ENCODE measurements around the gene MYBPHL.

MYBPHL gene

DNA sequence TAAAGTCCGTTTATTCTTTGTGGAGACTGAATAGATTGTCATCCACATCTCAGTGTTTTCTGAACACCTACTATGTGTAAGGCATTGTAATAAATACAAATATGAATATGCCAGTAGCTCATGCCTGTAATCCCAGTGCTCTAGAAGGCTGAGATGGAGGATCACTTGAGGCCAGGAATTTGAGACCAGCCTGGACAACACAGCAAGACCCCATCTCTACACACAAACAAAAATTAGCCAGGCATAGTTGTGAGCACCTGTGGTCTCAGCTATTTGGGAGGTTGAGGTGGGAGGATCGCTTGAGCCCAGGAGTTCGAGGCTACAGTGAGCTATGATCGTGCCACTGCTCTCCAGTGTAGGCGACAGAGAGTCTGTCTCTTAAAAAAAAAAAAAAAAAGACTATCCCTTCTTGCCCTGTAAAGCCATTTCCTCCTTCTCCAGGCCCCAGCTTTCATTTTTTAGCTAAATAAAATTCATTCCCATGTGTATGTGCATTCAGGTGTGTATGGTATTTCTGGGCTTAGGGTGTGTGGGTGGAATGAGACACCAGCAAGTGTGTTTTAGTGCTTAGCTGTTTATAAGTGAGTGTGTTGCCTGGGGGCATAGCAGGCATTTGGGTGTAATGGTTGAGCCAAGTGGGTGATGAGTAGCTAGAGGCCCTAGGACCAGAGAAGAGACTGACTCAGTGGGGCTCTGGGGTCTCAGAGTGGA, 49.7 kb downstream of the MYBPHL start:
- H3K27ac ChIP-seq = no peak overlapping the region
- TF ChIP-seq, protein P1, sequence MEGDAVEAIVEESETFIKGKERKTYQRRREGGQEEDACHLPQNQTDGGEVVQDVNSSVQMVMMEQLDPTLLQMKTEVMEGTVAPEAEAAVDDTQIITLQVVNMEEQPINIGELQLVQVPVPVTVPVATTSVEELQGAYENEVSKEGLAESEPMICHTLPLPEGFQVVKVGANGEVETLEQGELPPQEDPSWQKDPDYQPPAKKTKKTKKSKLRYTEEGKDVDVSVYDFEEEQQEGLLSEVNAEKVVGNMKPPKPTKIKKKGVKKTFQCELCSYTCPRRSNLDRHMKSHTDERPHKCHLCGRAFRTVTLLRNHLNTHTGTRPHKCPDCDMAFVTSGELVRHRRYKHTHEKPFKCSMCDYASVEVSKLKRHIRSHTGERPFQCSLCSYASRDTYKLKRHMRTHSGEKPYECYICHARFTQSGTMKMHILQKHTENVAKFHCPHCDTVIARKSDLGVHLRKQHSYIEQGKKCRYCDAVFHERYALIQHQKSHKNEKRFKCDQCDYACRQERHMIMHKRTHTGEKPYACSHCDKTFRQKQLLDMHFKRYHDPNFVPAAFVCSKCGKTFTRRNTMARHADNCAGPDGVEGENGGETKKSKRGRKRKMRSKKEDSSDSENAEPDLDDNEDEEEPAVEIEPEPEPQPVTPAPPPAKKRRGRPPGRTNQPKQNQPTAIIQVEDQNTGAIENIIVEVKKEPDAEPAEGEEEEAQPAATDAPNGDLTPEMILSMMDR (IDR thresholded peaks at IDR 0.05) = no peak
- TF ChIP-seq ZFX (IDR thresholded peaks at IDR 0.05; ENCODE audit: borderline replicate concordance) = no peak

DNA sequence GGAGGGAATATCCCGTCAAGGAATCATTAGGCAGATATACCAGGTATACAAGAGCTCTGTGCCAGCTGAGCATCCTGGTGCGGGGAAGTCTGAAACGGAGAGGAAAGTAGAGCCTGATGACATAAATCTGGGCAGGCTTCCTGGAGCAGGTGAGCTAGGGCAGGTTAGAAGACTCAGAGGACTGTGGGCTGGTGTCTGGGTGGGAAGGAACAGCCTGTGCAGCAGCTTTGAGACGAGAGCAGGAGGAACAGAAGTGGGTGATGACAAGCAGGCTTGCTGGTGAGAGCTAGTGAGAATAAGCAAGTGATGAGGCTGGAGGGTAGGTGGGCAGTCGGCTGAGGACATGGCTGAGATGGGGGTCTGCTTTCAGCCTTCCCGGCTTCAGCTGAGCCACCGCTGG, 50.7 kb downstream of the MYBPHL start:
- TF ChIP-seq ZFX (IDR thresholded peaks at IDR 0.05; ENCODE audit: borderline replicate concordance) = no peak
- TF ChIP-seq, protein P1 (IDR thresholded peaks at IDR 0.05) = no peak
- H3K27ac ChIP-seq = no peak overlapping the region

DNA sequence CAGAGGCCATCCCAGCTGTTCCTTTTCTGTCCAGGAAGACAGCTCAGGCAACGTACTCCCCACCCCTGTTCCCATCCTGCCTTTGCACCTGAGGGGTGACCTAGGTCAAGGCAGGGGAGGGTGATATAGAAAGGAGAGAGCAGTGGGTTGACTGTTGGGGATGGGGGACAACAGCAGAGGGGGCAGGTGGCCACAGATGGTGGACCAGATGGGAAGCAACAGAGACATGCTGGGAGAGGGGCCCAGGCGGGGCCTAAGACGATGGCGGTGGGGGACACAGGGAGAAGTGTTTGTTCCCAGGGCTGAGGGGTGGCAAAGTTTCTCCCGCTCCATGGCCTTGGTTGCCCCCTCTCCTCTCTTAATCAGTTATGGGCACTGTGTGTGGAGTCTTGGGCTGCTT, 51.1 kb downstream of the MYBPHL start:
- TF ChIP-seq ZFX (IDR thresholded peaks at IDR 0.05; ENCODE audit: borderline replicate concordance) = no peak
- TF ChIP-seq, protein P1 (IDR thresholded peaks at IDR 0.05) = no peak
- no peak overlapping the region for H3K27ac ChIP-seq

DNA sequence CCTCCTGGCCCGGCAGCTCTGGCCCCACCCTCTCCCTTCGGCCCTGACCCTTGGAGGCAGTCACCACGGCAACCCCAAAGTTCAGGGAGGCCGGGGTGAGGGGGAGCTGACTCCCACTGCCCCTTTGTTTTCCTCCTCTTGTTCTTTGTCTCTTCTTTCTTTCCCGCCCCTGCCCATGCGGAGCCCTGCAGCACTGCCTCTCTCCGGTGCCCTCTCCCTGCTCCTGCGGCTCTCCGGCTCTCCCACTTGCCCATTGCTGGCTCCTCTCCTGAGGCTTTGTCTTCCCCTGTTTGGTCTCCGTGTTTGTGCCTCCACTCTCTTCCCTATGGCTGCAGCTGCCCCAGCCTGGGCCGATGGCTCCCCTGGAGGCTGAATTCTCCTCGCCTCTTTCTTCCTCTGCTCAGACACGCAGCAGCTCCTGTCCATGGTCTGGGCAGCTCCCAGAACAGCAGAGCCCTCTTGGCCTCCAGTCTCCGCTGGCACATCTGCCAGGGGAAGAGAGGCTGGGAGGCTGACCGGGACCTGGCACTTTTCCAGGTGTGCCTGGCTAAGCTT, 51.6 kb downstream of the MYBPHL start:
- TF ChIP-seq, protein P1 (IDR thresholded peaks at IDR 0.05) = no peak
- TF ChIP-seq ZFX (IDR thresholded peaks at IDR 0.05; ENCODE audit: borderline replicate concordance) = no peak
- H3K27ac ChIP-seq = no peak overlapping the region

DNA sequence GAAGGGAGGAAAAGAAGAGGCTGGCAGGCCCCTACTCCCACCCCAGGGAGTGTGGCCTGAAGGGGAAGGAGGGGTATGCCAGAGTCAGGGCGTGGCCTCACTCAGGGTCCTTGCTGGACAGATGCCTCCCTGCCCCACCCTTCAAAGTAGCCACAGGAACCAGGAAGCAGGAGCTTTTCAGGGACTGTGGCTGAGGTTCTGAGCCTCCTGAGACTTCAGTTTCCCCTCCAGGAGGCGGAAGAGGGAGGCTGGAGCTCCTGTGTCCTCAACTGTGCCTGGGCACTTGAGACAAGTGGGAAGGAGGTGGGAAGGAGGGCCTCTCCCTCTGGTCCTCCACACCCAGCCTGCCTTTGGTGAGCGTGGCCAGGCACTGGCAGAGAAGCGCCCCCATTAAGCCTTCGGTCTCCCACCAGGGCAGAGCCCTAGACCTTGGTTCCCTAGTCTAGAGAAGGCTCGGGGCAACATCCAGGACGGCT, 52.2 kb downstream of the MYBPHL start:
- H3K27ac ChIP-seq = no peak overlapping the region
- TF ChIP-seq, protein P1 (IDR thresholded peaks at IDR 0.05) = no peak
- TF ChIP-seq ZFX (IDR thresholded peaks at IDR 0.05; ENCODE audit: borderline replicate concordance) = no peak

DNA sequence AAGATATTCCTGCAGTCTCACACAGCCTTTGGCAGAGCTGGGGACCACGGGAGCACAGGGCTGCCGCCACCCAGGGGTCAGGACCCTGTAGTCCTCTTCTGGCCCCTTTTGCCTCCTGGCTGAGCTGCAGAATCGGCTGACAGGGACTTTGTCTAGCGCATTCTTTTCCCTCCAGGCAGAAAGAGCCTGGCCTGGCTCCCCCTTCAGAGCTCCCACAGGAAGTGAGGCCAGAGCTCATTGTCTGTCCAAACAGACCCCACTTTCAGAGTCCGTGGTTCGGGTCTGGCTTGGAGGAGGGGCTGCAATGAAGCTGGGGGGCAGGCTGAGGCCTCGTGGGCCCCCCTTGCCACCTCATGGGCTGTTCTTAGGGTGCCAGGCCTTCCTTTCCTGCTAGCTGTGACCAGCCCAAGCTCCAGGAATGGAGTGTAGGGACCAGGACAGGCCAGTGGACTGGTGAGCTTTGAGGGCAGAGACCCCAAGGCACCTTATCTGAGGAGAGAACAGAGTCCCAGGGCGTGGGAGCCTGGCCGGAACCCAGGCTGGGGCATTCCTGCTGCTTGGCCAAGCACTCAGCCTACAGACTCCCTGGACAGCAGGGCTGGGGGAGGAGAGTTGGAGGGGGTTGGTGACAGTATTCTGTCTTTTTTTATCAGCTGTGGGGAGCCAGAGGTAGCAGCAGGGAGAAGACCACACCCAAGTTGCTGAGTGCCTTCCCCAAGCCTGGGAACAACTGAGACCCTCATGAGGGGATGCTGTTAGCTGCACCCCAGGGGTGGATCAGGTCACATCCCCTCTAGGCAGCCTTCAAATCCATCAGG, 52.8 kb downstream of the MYBPHL start:
- H3K27ac ChIP-seq = no peak overlapping the region
- TF ChIP-seq, protein P1 (IDR thresholded peaks at IDR 0.05) = no peak
- TF ChIP-seq ZFX (IDR thresholded peaks at IDR 0.05; ENCODE audit: borderline replicate concordance) = no peak

All from 22Rv1 (cell line).